Suprapubic skin (tissue), 4 donors: Measurements from ENCODE around the gene AOC3.
"Not testable (repeated sequence)": the region's sequence is repeated elsewhere in the genome, so short reads cannot be mapped to it uniquely, and the experiment has no call there.

Experiments used
- CTCF ChIP-seq, 2 donors: fragments of 200-600 bp in 1 of 2; fragments of 450-650 bp in 1 of 2; sonication (generic) in 1 of 2; IDR thresholded peaks; one replicate each; pipeline ENCODE4 v1.5.1; 2016 to 2019; ENCODE audit warnings: antibody characterized with exemption in 2 of 2, mild to moderate bottlenecking in 1 of 2, moderate library complexity in 1 of 2
- EP300 ChIP-seq: sonication (generic); formaldehyde crosslinking; IDR thresholded peaks from one replicate; pipeline ENCODE4 v1.6.1; 2017; ENCODE audit warnings: antibody characterized with exemption
- POLR2A ChIP-seq, 2 donors: fragments of 450-650 bp; IDR thresholded peaks; one replicate each; pipeline ENCODE4 v1.6.1; 2017; ENCODE audit warnings: antibody characterized with exemption in 2 of 2, mild to moderate bottlenecking in 2 of 2, moderate library complexity in 2 of 2
- POLR2AphosphoS5 ChIP-seq, 3 donors: sonication (generic); formaldehyde crosslinking; IDR thresholded peaks; one replicate each; pipeline ENCODE4 v1.6.1; 2017; ENCODE audit warnings: antibody characterized with exemption in 3 of 3

GRCh38 chr17:42873932-42874695 lies 23.1 kb downstream of the AOC3 start:
- not testable (repeated sequence) for TF ChIP-seq CTCF (IDR thresholded peaks at IDR 0.05); EP300; POLR2AphosphoS5 (IDR thresholded peaks at IDR 0.05); POLR2A (IDR thresholded peaks at IDR 0.05)
